Activated naive CD8-positive, alpha-beta T cell treated with anti-CD3 and anti-CD28 coated beads, Interleukin-2, amount 50 U/mL, for 24 hours (primary cell): ENCODE measurements around the gene TRPC4.
"Not testable (repeated sequence)": the region's sequence is repeated elsewhere in the genome, so short reads cannot be mapped to it uniquely, and the experiment has no call there.

Source experiments
- ATAC-seq: fragments of 150-1000 bp; cut with Tn5 transposase; one replicate; pipeline ENCODE4 v1.10.0; 2021
- DNase-seq: peaks from one replicate; pipeline ENCODE4 v3.0.0; 2021
- H3K27ac Mint-ChIP-seq: one replicate; pipeline ENCODE4 v1.8.0; 2021; ENCODE audit warnings: mild to moderate bottlenecking, mixed read lengths
- H3K27me3 Mint-ChIP-seq: one replicate; pipeline ENCODE4 v1.8.0; 2021; ENCODE audit warnings: mixed read lengths
- H3K36me3 Mint-ChIP-seq: one replicate; pipeline ENCODE4 v1.8.0; 2021; ENCODE audit warnings: low read depth, mixed read lengths
- H3K4me1 Mint-ChIP-seq: one replicate; pipeline ENCODE4 v1.8.0; 2021; ENCODE audit warnings: mixed read lengths
- H3K4me3 Mint-ChIP-seq: one replicate; pipeline ENCODE4 v1.8.0; 2021; ENCODE audit warnings: mild to moderate bottlenecking, moderate library complexity, mixed read lengths
- H3K9me3 Mint-ChIP-seq: one replicate; pipeline ENCODE4 v1.8.0; 2021; ENCODE audit warnings: mixed read lengths

TRPC4 gene

DNA sequence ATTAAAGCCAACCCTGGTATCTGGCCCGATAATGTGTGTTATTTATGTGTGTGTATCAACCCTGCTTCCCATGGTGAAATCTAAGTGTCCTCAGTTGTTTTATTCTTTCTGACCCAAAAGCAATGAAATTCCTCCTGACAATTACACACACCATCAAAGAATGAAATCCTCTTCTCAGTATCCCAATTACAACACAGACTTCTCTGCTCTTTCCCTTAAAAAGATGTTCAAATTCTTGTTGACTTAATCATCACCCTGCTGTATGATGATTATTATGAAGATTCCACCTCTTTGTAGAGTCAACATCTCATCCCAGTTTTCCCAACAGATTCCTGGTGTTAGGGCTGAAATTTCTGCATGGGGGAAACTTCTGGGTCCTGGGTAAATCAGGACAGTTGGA is 8.9 kb upstream of the TRPC4 start:
- Mint-ChIP-seq H3K9me3 (peaks cover 4% of the 10 kb centered on the region), H3K27me3 (peaks cover 2% of the 10 kb centered on the region), H3K4me1 (no peaks in the 10 kb centered on the region), H3K36me3 (no peaks in the 10 kb centered on the region), H3K4me3 (no peak overlapping the region), H3K27ac (no peak overlapping the region)
- ATAC-seq: no peak
- no peak for DNase-seq

DNA sequence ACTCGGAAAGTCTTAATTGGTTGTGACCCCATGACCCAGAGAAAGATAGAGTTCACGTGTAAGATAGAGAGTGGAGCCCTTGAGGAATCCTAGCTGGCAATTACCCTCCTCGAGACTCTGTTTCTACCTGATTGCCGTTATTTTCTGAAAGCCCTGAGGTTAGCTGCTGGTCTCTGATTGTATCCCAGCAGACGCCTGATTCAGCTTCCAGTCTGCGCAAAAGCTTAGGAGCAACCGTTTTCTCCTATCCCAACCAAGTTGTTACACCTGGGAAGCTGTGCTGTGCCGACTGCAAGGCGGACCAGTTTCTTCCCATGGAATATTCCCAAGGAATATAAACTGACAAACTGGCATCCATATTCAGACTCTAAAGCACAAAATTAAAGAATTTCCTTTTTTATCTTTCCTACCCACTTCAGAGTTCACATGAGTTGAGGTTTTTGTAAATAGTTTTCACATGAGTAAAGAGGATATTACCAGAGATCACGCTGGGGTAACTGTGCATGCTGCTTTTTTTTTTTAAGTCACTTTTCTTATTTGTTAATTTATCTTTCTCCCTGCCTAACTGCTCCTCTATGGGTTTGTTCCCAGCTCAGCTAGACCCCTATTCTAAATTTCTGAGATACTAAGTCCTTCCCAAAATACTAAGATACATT is 1.5 kb upstream of the TRPC4 start:
- Mint-ChIP-seq H3K4me1 (no peaks in the 10 kb centered on the region), H3K4me3 (no peak overlapping the region), H3K27me3 (peaks cover 34% of the 10 kb centered on the region), H3K36me3 (no peaks in the 10 kb centered on the region), H3K27ac (no peak overlapping the region), H3K9me3 (peaks cover 4% of the 10 kb centered on the region)
- ATAC-seq: no peak
- DNase-seq: no peak

DNA sequence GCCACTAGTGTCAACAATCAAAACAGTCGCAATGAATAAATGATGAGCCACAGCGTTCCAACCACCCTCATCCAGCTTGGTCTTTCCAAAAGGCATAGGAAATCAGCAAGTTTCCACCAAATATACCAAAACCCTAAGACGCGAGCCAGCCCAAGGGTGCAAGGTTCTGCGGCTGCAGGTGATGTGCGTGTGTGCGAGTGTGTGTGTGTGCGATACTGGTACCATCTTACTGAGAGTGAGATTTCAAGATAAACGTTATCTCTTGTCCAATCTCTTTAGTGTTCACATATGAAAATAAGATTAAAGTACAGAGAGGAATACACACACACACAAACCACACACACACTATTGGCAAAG is 895 bp upstream of the TRPC4 start:
- DNase-seq (no peak), ATAC-seq (no peak)
- Mint-ChIP-seq H3K4me3 (no peak overlapping the region), H3K27ac (no peak overlapping the region), H3K27me3 (peaks cover 34% of the 10 kb centered on the region), H3K9me3 (peaks cover 4% of the 10 kb centered on the region), H3K36me3 (no peaks in the 10 kb centered on the region), H3K4me1 (no peaks in the 10 kb centered on the region)

DNA sequence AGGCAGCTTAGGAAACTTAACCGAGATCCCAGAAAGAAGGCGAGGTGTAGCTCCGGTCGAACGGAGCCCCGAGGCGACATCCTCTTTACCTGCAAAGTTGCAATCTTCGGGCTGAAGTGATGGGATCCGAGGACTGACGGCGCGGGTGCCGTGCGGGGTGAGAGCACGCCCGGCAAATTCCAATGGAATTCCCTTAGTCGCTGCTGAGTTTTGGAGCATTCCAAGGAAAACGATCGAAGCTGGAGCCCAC is 141 bp downstream of the TRPC4 start:
- H3K36me3 Mint-ChIP-seq: no peaks in the 10 kb centered on the region
- H3K4me1 Mint-ChIP-seq: no peaks in the 10 kb centered on the region
- no peaks in the 10 kb centered on the region for H3K9me3 Mint-ChIP-seq
- DNase-seq (no peak), ATAC-seq (no peak)
- H3K27ac Mint-ChIP-seq: no peak overlapping the region
- peaks cover 32% of the 10 kb centered on the region for H3K27me3 Mint-ChIP-seq
- no peak overlapping the region for H3K4me3 Mint-ChIP-seq

DNA sequence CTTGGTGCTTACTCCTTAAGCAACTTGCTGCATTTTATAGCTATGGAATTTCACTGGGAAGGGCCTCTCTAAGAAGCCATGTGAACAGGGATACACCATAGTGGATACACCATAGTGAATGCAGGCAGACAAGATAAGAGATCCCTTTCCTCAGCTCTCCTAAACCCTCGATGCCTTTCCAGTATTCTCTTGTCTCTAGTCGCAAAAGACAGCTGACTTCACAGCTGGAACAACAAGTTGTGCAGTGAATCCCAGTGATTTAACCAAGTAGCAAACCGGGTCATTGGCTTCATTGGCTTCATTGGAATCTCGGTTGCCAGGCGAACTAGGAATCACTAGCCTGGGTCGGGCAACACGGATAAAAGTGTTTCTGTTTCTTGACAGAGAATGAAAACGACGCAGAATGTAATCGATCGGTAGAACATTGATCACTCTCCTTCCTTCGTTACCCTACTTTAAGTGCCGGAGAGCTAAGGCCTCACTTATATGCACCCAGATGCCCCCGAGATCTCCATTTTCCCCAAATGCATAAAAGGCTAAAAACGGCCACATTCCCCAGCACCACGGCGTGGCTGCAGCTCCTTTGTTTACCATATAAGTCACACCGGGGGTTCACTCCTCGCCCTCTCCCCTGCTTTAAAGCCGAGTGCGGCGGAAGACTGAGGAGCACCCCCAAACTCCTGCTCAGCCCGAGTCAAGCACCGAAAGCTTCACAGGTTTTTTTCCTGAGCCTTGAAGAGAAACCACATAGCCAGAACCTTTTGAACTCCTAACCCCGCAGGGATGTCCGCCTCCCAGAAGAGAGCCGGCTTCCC is 674 bp downstream of the TRPC4 start:
- DNase-seq: no peak
- no peaks in the 10 kb centered on the region for H3K9me3 Mint-ChIP-seq
- no peaks in the 10 kb centered on the region for H3K36me3 Mint-ChIP-seq
- no peaks in the 10 kb centered on the region for H3K4me1 Mint-ChIP-seq
- peaks cover 32% of the 10 kb centered on the region for H3K27me3 Mint-ChIP-seq
- H3K27ac Mint-ChIP-seq: no peak overlapping the region
- H3K4me3 Mint-ChIP-seq: no peak overlapping the region
- no peak for ATAC-seq

DNA sequence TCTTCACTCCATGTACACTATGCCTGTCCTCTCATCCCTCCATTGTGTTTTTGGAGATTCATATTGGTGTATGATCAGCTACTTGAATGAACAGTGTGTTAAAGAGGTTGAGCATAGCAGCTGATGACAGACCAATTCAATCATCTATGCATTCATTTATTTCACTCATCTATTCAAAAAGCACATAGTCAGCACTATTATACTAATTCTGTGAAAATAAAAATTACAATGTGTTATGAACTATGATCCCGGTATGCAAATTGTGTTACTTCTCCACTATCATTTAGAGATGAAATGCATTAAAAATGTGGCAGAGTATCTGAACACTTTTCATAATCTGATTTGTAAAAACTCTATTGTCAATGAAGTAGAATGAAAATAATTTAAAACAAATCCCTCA is 5.9 kb downstream of the TRPC4 start:
- no peaks in the 10 kb centered on the region for H3K36me3 Mint-ChIP-seq
- H3K4me3 Mint-ChIP-seq: no peak overlapping the region
- peaks cover 5% of the 10 kb centered on the region for H3K27me3 Mint-ChIP-seq
- DNase-seq (no peak), ATAC-seq (no peak)
- H3K9me3 Mint-ChIP-seq: no peaks in the 10 kb centered on the region
- H3K27ac Mint-ChIP-seq: no peak overlapping the region
- H3K4me1 Mint-ChIP-seq: no peaks in the 10 kb centered on the region

DNA sequence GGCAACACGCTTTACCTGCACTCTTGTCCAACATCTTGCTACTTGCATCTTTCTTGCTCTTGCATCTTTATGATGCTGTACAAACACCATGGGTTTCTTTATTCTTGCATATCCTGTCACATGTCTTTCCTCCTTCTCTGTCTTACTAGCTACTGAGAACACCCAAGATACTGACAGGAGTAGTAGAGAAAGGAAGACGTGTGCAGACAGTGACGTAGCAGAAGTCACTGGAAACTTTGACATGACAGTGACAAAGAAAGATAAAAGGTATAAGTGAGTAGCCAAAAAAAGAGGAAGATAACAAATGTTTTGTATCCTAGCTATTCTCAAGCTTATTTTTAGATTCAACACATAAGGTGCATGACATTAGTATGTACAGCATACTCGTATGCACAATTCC is 34.2 kb downstream of the TRPC4 start:
- H3K27ac Mint-ChIP-seq: no peak overlapping the region
- peaks cover 9% of the 10 kb centered on the region for H3K9me3 Mint-ChIP-seq
- H3K27me3 Mint-ChIP-seq: no peaks in the 10 kb centered on the region
- no peak overlapping the region for H3K4me3 Mint-ChIP-seq
- DNase-seq: no peak
- no peak for ATAC-seq
- no peaks in the 10 kb centered on the region for H3K4me1 Mint-ChIP-seq
- H3K36me3 Mint-ChIP-seq: no peaks in the 10 kb centered on the region

DNA sequence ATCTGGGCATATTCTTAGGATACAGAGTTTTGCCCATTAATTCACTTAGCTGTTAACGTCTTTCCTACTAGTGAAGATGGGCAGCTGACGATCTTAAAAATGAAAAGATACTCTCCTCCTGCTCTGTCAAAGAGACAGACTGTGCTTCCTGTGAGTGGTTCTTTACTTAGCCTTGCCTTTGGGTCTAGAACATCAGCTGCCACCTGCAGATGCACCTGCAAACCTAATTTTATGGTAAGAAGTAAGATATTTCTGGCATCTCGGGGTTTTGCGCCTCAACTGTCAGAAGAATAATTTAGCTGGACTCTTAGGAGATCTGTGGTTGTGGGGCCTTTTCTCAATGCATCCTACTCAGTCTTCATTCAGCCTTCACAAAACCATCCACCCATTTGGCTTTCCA is 36.2 kb downstream of the TRPC4 start:
- ATAC-seq (no peak), DNase-seq (no peak)
- Mint-ChIP-seq H3K27me3 (no peaks in the 10 kb centered on the region), H3K4me1 (no peaks in the 10 kb centered on the region), H3K4me3 (no peak overlapping the region), H3K27ac (no peak overlapping the region), H3K9me3 (peaks cover 9% of the 10 kb centered on the region), H3K36me3 (no peaks in the 10 kb centered on the region)

DNA sequence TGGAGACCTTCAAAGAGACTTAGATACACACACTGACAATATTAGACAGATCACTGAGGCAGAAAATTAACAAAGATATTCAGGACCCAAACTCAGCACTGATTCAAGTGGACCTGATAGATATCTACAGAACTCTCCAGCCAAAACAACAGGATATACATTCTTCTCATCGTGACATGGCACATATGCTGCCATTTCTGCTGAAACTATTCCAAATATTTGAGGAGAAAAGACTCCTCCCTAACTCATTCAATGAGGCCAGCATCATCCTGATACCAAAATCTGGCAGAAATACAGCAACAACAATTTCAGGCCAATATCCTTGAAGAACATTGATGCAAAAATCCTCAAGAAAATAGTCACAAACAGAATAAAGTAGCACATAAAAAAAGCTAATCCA is 53.3 kb downstream of the TRPC4 start:
- Mint-ChIP-seq H3K9me3 (peaks cover 52% of the 10 kb centered on the region), H3K36me3 (no peaks in the 10 kb centered on the region), H3K4me1 (no peaks in the 10 kb centered on the region), H3K27me3 (no peaks in the 10 kb centered on the region), H3K27ac (no peak overlapping the region), H3K4me3 (no peak overlapping the region)
- ATAC-seq: no peak
- DNase-seq: no peak

DNA sequence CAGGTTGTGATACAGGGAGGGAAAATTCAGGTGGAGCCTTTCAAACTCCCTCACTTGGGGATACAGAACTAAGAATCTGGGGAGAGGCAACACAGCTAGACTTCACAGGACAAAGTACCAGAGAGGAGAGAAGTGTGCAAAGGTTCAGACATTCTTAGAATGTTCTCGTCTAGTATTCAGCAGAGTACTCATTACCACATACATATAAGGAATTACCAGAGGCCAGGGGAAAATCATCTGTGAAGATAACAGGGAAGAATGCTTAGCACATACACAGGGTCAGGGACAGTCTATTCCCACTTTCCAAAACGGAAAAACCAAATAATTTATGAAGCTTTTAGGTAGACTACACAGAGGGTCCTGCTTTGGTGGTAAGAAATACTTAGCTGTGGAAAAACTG is 58.1 kb downstream of the TRPC4 start:
- Mint-ChIP-seq H3K27ac (no peak overlapping the region), H3K4me1 (no peaks in the 10 kb centered on the region), H3K36me3 (no peaks in the 10 kb centered on the region), H3K4me3 (no peak overlapping the region), H3K27me3 (no peaks in the 10 kb centered on the region), H3K9me3 (peaks cover 18% of the 10 kb centered on the region)
- no peak for DNase-seq
- no peak for ATAC-seq

DNA sequence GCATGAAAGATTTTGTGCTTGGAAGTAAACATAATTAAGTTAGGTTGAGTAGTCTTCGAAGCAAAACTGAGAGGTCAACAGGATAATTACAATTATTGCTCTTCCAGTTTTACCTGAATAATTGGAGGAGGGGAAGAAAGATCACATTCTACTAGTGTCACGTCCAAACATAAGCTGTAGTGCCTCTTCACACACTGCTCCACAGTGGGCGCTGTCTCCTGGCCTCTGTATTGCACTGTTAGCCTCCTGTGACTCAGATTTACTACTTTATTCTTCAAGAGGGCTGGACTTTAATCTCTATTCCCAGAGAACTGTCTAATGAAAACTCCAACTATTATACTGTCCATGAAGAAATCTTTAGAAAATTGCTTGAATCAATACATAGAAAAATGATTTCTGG is 62.9 kb downstream of the TRPC4 start:
- H3K27ac Mint-ChIP-seq: no peak overlapping the region
- H3K36me3 Mint-ChIP-seq: no peaks in the 10 kb centered on the region
- ATAC-seq: no peak

DNA sequence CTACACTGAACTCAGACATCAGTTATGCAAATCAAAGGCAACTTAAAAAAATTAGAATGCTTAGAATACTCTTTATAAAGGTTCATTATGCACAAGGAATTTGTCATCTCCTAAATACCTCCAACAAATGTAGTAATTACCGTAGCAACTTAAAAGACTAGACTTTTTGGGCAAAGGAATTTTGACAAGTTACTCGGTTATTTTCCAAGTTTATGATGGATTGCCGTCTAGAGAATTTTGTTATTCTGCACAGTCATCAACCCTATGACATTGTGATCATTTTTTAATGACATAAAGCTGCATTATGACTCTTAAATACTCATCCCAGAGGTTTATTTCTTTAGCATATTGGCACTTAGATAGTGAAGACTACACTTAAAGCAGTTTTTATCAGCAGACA is 71.9 kb downstream of the TRPC4 start:
- Mint-ChIP-seq H3K4me1 (no peaks in the 10 kb centered on the region), H3K27me3 (no peaks in the 10 kb centered on the region), H3K36me3 (no peaks in the 10 kb centered on the region), H3K27ac (no peak overlapping the region), H3K4me3 (no peak overlapping the region), H3K9me3 (no peaks in the 10 kb centered on the region)
- DNase-seq (no peak), ATAC-seq (no peak)

More for the DNA sequence above, 62.9 kb downstream of the TRPC4 start:
- no peak for DNase-seq
- Mint-ChIP-seq H3K9me3 (peaks cover 7% of the 10 kb centered on the region), H3K4me1 (no peaks in the 10 kb centered on the region), H3K4me3 (no peak overlapping the region), H3K27me3 (no peaks in the 10 kb centered on the region)

DNA sequence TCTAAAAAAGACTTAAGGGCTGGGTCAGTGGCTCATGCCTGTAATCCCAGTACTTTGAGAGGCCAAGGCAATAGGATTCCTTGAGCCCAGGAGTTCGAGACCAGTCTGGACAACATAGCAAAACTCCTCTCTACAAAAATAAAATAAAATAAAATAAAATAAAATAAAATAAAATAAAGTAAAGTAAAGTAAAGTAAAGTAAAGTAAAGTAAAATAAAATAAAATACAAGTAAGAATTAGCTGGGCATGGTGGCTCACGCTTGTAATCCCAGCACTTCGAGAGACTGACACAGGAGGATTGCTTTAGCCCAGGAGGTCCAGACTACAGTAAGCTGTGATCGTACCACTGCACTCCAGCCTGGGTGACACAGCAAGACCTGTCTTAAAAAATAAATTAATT is 72.8 kb downstream of the TRPC4 start:
- DNase-seq, ATAC-seq, H3K9me3 Mint-ChIP-seq, H3K36me3 Mint-ChIP-seq, H3K27me3 Mint-ChIP-seq, H3K4me3 Mint-ChIP-seq, H3K4me1 Mint-ChIP-seq, H3K27ac Mint-ChIP-seq: not testable (repeated sequence)

DNA sequence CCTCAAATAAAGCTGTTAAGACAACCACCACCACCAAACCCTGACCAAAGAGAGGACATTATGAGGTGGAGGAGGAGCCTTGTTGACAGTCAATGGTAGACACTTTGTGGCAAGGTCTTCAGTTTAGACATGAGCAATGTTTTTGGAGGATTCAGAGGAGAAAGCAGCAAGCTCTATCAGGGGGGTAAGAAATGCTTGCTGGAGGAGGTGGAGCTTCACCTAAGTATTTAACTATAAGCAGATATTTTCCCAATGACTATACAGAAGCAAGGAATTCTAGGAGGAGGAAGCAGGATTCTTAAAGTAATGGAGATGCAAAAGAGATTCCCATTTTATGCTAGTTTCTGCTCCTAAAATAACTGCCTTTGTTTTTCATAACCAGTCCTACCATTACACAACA is 74.2 kb downstream of the TRPC4 start:
- H3K9me3 Mint-ChIP-seq: no peaks in the 10 kb centered on the region
- ATAC-seq: no peak
- DNase-seq: no peak
- H3K4me3 Mint-ChIP-seq: no peak overlapping the region
- no peaks in the 10 kb centered on the region for H3K4me1 Mint-ChIP-seq
- H3K36me3 Mint-ChIP-seq: no peaks in the 10 kb centered on the region
- no peaks in the 10 kb centered on the region for H3K27me3 Mint-ChIP-seq
- no peak overlapping the region for H3K27ac Mint-ChIP-seq

DNA sequence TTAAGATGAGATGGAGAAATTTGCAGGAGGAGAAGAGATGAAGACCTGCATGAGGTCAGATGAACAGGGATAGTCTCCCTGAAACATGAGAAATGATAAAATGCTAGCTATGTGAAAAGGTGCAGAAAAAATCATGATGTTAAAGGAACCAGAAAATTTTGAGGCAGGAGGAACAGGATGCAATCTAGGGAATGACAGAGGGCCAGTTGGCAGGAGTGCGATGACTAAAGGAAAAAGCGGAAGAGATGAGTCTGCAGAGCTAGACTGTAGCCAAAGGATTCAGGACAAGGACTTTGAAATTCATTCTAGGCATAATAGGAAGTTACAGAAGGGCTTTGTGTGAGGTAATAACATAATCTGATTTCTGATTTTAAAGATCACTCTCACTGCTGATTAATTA is 77.9 kb downstream of the TRPC4 start:
- ATAC-seq: no peak
- no peaks in the 10 kb centered on the region for H3K4me1 Mint-ChIP-seq
- H3K36me3 Mint-ChIP-seq: no peaks in the 10 kb centered on the region
- no peak for DNase-seq
- H3K4me3 Mint-ChIP-seq: no peak overlapping the region
- no peak overlapping the region for H3K27ac Mint-ChIP-seq
- H3K27me3 Mint-ChIP-seq: no peaks in the 10 kb centered on the region
- H3K9me3 Mint-ChIP-seq: no peaks in the 10 kb centered on the region

DNA sequence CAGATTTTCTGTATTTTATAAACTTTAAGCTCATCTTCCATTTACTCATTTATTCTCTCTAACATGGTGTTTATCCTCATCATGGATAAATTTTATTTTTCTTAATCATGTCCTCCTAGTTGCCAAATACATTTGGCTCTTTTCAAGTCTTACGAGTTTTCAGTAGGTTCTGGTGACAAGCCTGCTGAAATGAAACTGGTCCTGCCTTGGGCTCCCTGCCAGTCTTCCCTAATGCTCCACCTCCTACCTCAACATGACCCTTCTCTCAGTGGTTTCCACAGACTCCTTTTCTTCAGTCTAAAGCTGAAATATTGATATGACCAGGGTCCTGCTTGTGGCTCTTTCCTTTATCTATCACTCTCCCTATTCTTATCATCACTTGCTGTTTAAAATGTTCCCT is 81.2 kb downstream of the TRPC4 start:
- H3K36me3 Mint-ChIP-seq: no peaks in the 10 kb centered on the region
- H3K27me3 Mint-ChIP-seq: no peaks in the 10 kb centered on the region
- H3K9me3 Mint-ChIP-seq: peaks cover 6% of the 10 kb centered on the region
- no peaks in the 10 kb centered on the region for H3K4me1 Mint-ChIP-seq
- no peak overlapping the region for H3K4me3 Mint-ChIP-seq
- no peak overlapping the region for H3K27ac Mint-ChIP-seq
- no peak for ATAC-seq
- no peak for DNase-seq
